ENCODE results near the gene NUDT16L1. TPM values are rescaled to one million over a fixed set of nuclear protein-coding genes. Genes with fewer than 3 reads are reported as not detected.
A peak's percentile ranks its signal among the peaks of the same experiment; 100 is the strongest.

NUDT16L1 gene
- total and polyA plus RNA-seq, 2 of the 13 experiments (the other 11 are each of a cell fraction or from before 2014, with no cell fraction given), result 28.0 to 40.5 TPM

GRCh38 chr16:4734063-4734729, 40.8 kb downstream of the NUDT16L1 start, which contains the start of the genes ANKS3 and DNAAF8 (continued):
- TF ChIP-seq SRSF9 (IDR thresholded peaks at IDR 0.05; ENCODE audit: borderline replicate concordance, insufficient read depth, low read depth, low read length, poor library complexity, severe bottlenecking), result no peak
- no peak for TF ChIP-seq SP140L (CRISPR knock-in tag; IDR thresholded peaks at IDR 0.05; ENCODE audit: borderline replicate concordance)
- no peak for TF ChIP-seq ZNF83 (CRISPR knock-in tag; IDR thresholded peaks at IDR 0.05; ENCODE audit: borderline replicate concordance)
- TF ChIP-seq TBX3 (IDR thresholded peaks at IDR 0.05; ENCODE audit: borderline replicate concordance), result no peak
- peak; percentile 87 for TF ChIP-seq ZSCAN20 (CRISPR knock-in tag; IDR thresholded peaks at IDR 0.05; ENCODE audit: borderline replicate concordance)
- peak; percentile 54; the same call in 1 of the 2 replicates for TF ChIP-seq BRD4 (CRISPR knock-in tag; IDR thresholded peaks at IDR 0.05)
- peak; percentile 33; the same call in 1 of the 2 replicates for TF ChIP-seq ZNF124 (CRISPR knock-in tag; IDR thresholded peaks at IDR 0.05)
- TF ChIP-seq MIXL1 (CRISPR knock-in tag; IDR thresholded peaks at IDR 0.05), result no peak
- TF ChIP-seq GATAD1 (CRISPR knock-in tag; IDR thresholded peaks at IDR 0.05), result peak; percentile 93
- no peak for TF ChIP-seq ZNF678 (CRISPR knock-in tag; IDR thresholded peaks at IDR 0.05)
- TF ChIP-seq BHLHE40 (IDR thresholded peaks at IDR 0.05; ENCODE audit: low read length), result no peak
- no peak for TF ChIP-seq ZNF510 (CRISPR knock-in tag; IDR thresholded peaks at IDR 0.05; ENCODE audit: low read depth)
- TF ChIP-seq HMGA1 (CRISPR knock-in tag; conservative IDR thresholded peaks at IDR 0.05), result no peak
- no peak for TF ChIP-seq ZBTB8A (CRISPR knock-in tag; IDR thresholded peaks at IDR 0.05; ENCODE audit: borderline replicate concordance, low read depth)
- peak; percentile 33; the same call in 1 of the 2 replicates for TF ChIP-seq MIER3 (CRISPR knock-in tag; IDR thresholded peaks at IDR 0.05; ENCODE audit: borderline replicate concordance)
- peak; percentile 84; the same call in 1 of the 2 replicates for TF ChIP-seq ZBTB1 (CRISPR knock-in tag; IDR thresholded peaks at IDR 0.05; ENCODE audit: borderline replicate concordance)
- TF ChIP-seq ZSCAN30 (CRISPR knock-in tag; IDR thresholded peaks at IDR 0.05), result no peak
- no peak for TF ChIP-seq ZMYM2 (CRISPR knock-in tag; IDR thresholded peaks at IDR 0.05)
- TF ChIP-seq ZNF644 (CRISPR knock-in tag; IDR thresholded peaks at IDR 0.05; ENCODE audit: low read depth), result no peak
- peak; percentile 48 for TF ChIP-seq DBP (CRISPR knock-in tag; IDR thresholded peaks at IDR 0.05; ENCODE audit: not compliant biosample characterization)
- TF ChIP-seq ZNF333 (CRISPR knock-in tag; IDR thresholded peaks at IDR 0.05; ENCODE audit: borderline replicate concordance), result peak; percentile 87; the same call in 1 of the 2 replicates
- TF ChIP-seq REPIN1 (CRISPR knock-in tag; IDR thresholded peaks at IDR 0.05; ENCODE audit: borderline replicate concordance, low read depth), result peak; percentile 72; the same call in 1 of the 2 replicates
- TF ChIP-seq ZNF543 (CRISPR knock-in tag; IDR thresholded peaks at IDR 0.05), result 0 out of 2 replicates have a peak, but pooled peaks have one; percentile 28
- no peak for TF ChIP-seq MIER2 (CRISPR knock-in tag; IDR thresholded peaks at IDR 0.05)
- TF ChIP-seq PAF1 (CRISPR knock-in tag; IDR thresholded peaks at IDR 0.05), result no peak
- TF ChIP-seq THAP11 (CRISPR knock-in tag; IDR thresholded peaks at IDR 0.05), result peak; percentile 96
- TF ChIP-seq ZMAT5 (CRISPR knock-in tag; IDR thresholded peaks at IDR 0.05; ENCODE audit: borderline replicate concordance, low read depth), result no peak
- peak; percentile 75 for TF ChIP-seq MED1 (CRISPR knock-in tag; IDR thresholded peaks at IDR 0.05)
- TF ChIP-seq SSRP1 (CRISPR knock-in tag; IDR thresholded peaks at IDR 0.05), result no peak
- TF ChIP-seq BORCS8-MEF2B (CRISPR knock-in tag; IDR thresholded peaks at IDR 0.05), result no peak; the same call in 1 of the 2 replicates
- TF ChIP-seq CBX1 (IDR thresholded peaks at IDR 0.05; ENCODE audit: low read depth), result peak; percentile 48
- TF ChIP-seq ZNF121 (CRISPR knock-in tag; IDR thresholded peaks at IDR 0.05), result no peak
- peak; percentile 62; the same call in 1 of the 2 replicates for TF ChIP-seq ZNF616 (CRISPR knock-in tag; IDR thresholded peaks at IDR 0.05; ENCODE audit: low read depth)
- TF ChIP-seq ZNF225 (CRISPR knock-in tag; IDR thresholded peaks at IDR 0.05), result no peak

All from HepG2 (cell line).